Epithelial cell of proximal tubule (primary cell): ENCODE results near the gene SYNM. TPM values are rescaled to one million over a fixed set of nuclear protein-coding genes. Genes with fewer than 3 reads are reported as not detected.
A peak's percentile ranks its signal among the peaks of the same experiment; 100 is the strongest.

Source experiments
- DNase-seq: peaks from one replicate; pipeline ENCODE4 v3.0.0-alpha.2; 2011; ENCODE audit warnings: low read depth
- H3K4me3 ChIP-seq: 2 replicates; pipeline ENCODE4 v1.5.1; 2011; ENCODE audit warnings: low read depth, mild to moderate bottlenecking, low read length
- total RNA-seq: library from RNA; depleted of rRNA; stranded (reverse); fragments of >200 nt; gene quantifications from 2 replicates; pipeline ENCODE4 v1.2.3, GENCODE V29; 2015
- TF ChIP-seq, protein P1 (sequence below): conservative IDR thresholded peaks from 2 replicates; pipeline ENCODE4 v1.5.1; 2012; ENCODE audit warnings: low read depth, mild to moderate bottlenecking, low read length

The SYNM gene
- total RNA-seq, 1 donor from 2014 or later: 2.1 TPM

- H3K4me3 ChIP-seq: no peak overlapping the region
- DNase-seq: no peak
- TF ChIP-seq, protein P1, sequence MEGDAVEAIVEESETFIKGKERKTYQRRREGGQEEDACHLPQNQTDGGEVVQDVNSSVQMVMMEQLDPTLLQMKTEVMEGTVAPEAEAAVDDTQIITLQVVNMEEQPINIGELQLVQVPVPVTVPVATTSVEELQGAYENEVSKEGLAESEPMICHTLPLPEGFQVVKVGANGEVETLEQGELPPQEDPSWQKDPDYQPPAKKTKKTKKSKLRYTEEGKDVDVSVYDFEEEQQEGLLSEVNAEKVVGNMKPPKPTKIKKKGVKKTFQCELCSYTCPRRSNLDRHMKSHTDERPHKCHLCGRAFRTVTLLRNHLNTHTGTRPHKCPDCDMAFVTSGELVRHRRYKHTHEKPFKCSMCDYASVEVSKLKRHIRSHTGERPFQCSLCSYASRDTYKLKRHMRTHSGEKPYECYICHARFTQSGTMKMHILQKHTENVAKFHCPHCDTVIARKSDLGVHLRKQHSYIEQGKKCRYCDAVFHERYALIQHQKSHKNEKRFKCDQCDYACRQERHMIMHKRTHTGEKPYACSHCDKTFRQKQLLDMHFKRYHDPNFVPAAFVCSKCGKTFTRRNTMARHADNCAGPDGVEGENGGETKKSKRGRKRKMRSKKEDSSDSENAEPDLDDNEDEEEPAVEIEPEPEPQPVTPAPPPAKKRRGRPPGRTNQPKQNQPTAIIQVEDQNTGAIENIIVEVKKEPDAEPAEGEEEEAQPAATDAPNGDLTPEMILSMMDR: no peak
These were observed 38.4 kb downstream of the SYNM start for GRCh38 chr15:99143242-99143641.

DNA sequence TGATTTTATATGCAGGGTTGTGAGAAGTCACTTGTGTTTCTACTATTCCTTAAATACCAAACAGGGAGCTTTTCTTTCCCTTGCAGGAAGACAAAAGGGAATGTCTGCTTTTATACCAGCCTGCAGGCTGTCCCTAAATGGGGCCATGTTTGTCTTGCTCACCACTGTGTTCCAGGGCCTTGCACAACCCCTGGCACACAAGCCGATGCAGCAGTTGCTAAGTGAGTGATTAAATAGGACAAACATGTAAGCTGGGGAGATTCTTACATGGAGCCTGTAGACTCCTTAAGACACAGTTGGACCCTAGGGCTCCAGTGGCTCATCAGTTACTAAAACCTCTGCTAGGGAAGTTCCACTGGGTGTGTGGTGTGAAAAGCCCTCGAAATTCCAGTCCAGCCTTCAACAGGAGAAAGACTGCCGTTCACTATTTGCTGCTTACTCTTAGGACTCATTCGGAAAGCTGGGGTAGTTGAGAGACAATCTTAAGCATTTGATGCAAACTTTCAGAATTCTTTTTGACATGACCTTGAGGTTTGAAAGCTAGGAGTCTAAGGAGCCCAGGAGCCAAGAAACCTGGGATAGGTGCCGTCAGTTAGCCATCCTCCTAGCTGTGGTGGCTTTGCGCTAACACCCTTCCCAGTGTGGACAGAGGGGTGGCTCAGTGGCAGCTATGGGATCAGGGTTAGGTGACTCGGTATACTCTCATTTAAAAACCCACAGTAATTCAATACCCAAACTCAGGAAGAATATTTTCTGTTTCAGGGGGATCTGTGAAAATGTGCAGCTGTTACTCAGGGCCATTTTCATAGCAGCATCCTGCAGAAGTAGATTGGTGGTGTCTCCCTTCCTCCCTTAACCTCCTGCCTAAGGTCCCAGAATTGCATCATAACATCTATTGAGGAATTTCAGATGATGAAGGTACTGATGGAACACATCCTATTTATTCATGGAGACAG is 39.1 kb downstream of the SYNM start:
- peak; percentile 51 for DNase-seq
- TF ChIP-seq, protein P1: no peak
- H3K4me3 ChIP-seq: no peak overlapping the region

GRCh38 chr15:99145005-99145404 is 40.1 kb downstream of the SYNM start:
- H3K4me3 ChIP-seq: no peak overlapping the region
- DNase-seq: no peak
- TF ChIP-seq, protein P1: no peak

- DNase-seq: no peak
- TF ChIP-seq, protein P1: no peak
- H3K4me3 ChIP-seq: no peak overlapping the region
These were observed 40.9 kb downstream of the SYNM start for GRCh38 chr15:99145778-99146177.

- H3K4me3 ChIP-seq: no peak overlapping the region
- no peak for DNase-seq
- TF ChIP-seq, protein P1: no peak
These were observed 41.8 kb downstream of the SYNM start for GRCh38 chr15:99146661-99147060.

GRCh38 chr15:99148851-99149276 is 44.0 kb downstream of the SYNM start:
- H3K4me3 ChIP-seq: no peak overlapping the region
- DNase-seq: no peak

More at GRCh38 chr15:99148851-99149276, 44.0 kb downstream of the SYNM start:
- TF ChIP-seq, protein P1: no peak
